ENCODE data around the gene HIP1R. TPM values are rescaled to one million over a fixed set of nuclear protein-coding genes. Genes with fewer than 3 reads are reported as not detected.

HIP1R gene
- polyA plus RNA-seq, 4 donors = 37.6 to 284 (median 98.8) TPM

DNA sequence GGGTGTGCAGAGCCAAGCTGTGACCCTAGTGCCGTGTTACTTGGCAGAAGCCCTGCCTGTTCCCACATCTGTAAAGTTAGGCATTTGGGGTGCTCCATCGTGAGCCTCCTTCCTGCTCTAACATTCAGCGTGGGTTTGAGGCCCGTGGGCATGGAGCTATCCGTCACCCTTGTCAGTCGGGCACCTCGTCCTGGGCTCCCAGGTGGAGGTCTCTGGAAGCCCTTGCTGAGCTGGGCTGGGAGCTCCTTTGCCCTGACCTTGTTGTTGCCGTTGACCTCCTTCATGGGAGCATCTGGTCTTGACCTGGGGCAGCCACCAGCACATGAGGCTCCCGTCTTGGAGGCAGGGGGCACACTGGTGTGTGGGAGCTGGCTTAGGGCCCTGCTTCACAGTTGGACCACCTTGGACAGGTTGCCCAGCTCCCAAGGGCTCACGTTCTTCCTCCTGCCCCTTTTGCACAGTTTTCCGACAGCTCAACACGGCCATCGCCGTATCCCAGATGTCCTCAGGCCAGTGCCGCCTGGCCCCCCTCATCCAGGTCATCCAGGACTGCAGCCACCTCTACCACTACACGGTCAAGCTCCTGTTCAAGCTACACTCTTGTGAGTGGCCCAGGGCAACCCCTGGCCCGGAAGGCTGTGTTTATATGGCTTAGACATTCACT is 18.5 kb downstream of the HIP1R start:
- FAIRE-seq (no peak), DNase-seq (no peak)
- Histone ChIP-seq H3K4me1 (ENCODE audit: control insufficient read depth in 3 of 3, insufficient read depth in 2 of 3, low read depth in 1 of 3, low read length in 2 of 3) (no peaks in the 10 kb centered on the region), H3K27me3 (ENCODE audit: control insufficient read depth in 3 of 3, insufficient read depth in 3 of 3, low read length in 3 of 3) (no peaks in the 10 kb centered on the region), H3K36me3 (ENCODE audit: control insufficient read depth in 3 of 3, insufficient read depth in 2 of 3, low read depth in 1 of 3, low read length in 3 of 3) (peaks cover 6 to 84% (median 45%) of the 10 kb centered on the region in 3 donors), H3K27ac (ENCODE audit: low read depth in 1 of 3, low read length in 2 of 3) (no peak overlapping the region), H3K9me3 (ENCODE audit: control insufficient read depth in 2 of 2, insufficient read depth in 1 of 2, low read depth in 1 of 2, low read length in 1 of 2) (no peaks in the 10 kb centered on the region), H3K4me3 (ENCODE audit: low read depth in 1 of 3, low read length in 3 of 3) (no peak overlapping the region)
- 86 to 92% (median 91%) methylated on average over 17 of the region's 17 CpGs for WGBS, 3 donors

DNA sequence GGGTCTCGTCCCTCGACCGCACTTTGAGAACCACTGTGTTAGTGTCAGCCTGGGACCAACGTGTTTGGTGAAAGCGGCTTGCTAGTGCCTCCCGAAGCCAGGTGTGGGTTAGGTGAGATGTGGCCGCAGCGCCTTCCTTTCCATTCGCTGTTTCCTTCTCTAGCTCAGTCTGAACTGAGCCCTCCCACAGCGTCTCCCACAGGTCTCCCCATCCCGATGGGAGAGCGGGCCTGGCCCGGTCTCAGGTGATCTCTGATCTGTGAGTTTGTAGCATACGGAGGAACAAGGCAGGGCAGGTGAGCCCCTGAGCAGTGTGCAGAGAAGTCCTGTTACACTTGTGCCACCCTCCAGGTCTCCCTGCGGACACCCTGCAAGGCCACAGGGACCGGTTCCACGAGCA is 19.3 kb downstream of the HIP1R start:
- H3K4me3 ChIP-seq (ENCODE audit: low read depth in 1 of 3, low read length in 3 of 3) = no peak overlapping the region
- no peak overlapping the region for H3K27ac ChIP-seq (ENCODE audit: low read depth in 1 of 3, low read length in 2 of 3)
- FAIRE-seq (no peak), DNase-seq (no peak)
- peaks cover 6 to 84% (median 39%) of the 10 kb centered on the region in 3 donors for H3K36me3 ChIP-seq (ENCODE audit: control insufficient read depth in 3 of 3, insufficient read depth in 2 of 3, low read depth in 1 of 3, low read length in 3 of 3)
- H3K27me3 ChIP-seq (ENCODE audit: control insufficient read depth in 3 of 3, insufficient read depth in 3 of 3, low read length in 3 of 3) = no peaks in the 10 kb centered on the region
- 93 to 97% (median 95%) methylated on average over 17 of the region's 17 CpGs for WGBS, 3 donors
- no peaks in the 10 kb centered on the region for H3K9me3 ChIP-seq (ENCODE audit: control insufficient read depth in 2 of 2, insufficient read depth in 1 of 2, low read depth in 1 of 2, low read length in 1 of 2)
- H3K4me1 ChIP-seq (ENCODE audit: control insufficient read depth in 3 of 3, insufficient read depth in 2 of 3, low read depth in 1 of 3, low read length in 2 of 3) = no peaks in the 10 kb centered on the region

- Histone ChIP-seq H3K27me3 (ENCODE audit: control insufficient read depth in 3 of 3, insufficient read depth in 3 of 3, low read length in 3 of 3) (no peaks in the 10 kb centered on the region), H3K4me1 (ENCODE audit: control insufficient read depth in 3 of 3, insufficient read depth in 2 of 3, low read depth in 1 of 3, low read length in 2 of 3) (no peaks in the 10 kb centered on the region), H3K9me3 (ENCODE audit: control insufficient read depth in 2 of 2, insufficient read depth in 1 of 2, low read depth in 1 of 2, low read length in 1 of 2) (no peaks in the 10 kb centered on the region), H3K27ac (ENCODE audit: low read depth in 1 of 3, low read length in 2 of 3) (no peak overlapping the region), H3K36me3 (ENCODE audit: control insufficient read depth in 3 of 3, insufficient read depth in 2 of 3, low read depth in 1 of 3, low read length in 3 of 3) (peaks cover 6 to 86% (median 39%) of the 10 kb centered on the region in 3 donors), H3K4me3 (ENCODE audit: low read depth in 1 of 3, low read length in 3 of 3) (no peak overlapping the region)
- WGBS, 3 donors = 91 to 94% (median 93%) methylated on average over 22 to 24 of the region's 24 CpGs
- DNase-seq = no peak
- FAIRE-seq = no peak
Observed at GRCh38 chr12:122855071-122855829, 20.0 kb downstream of the HIP1R start.

- WGBS, 3 donors = 87 to 92% (median 89%) methylated on average over 36 to 40 of the region's 40 CpGs
- DNase-seq = no peak
- no peak for FAIRE-seq
- Histone ChIP-seq H3K4me1 (ENCODE audit: control insufficient read depth in 3 of 3, insufficient read depth in 2 of 3, low read depth in 1 of 3, low read length in 2 of 3) (no peaks in the 10 kb centered on the region), H3K4me3 (ENCODE audit: low read depth in 1 of 3, low read length in 3 of 3) (no peak overlapping the region), H3K27me3 (ENCODE audit: control insufficient read depth in 3 of 3, insufficient read depth in 3 of 3, low read length in 3 of 3) (no peaks in the 10 kb centered on the region), H3K27ac (ENCODE audit: low read depth in 1 of 3, low read length in 2 of 3) (no peak overlapping the region), H3K36me3 (ENCODE audit: control insufficient read depth in 3 of 3, insufficient read depth in 2 of 3, low read depth in 1 of 3, low read length in 3 of 3) (peaks cover 6 to 89% (median 37%) of the 10 kb centered on the region in 3 donors), H3K9me3 (ENCODE audit: control insufficient read depth in 2 of 2, insufficient read depth in 1 of 2, low read depth in 1 of 2, low read length in 1 of 2) (no peaks in the 10 kb centered on the region)
Observed at GRCh38 chr12:122855928-122856831, 20.9 kb downstream of the HIP1R start.

- Histone ChIP-seq H3K4me3 (ENCODE audit: low read depth in 1 of 3, low read length in 3 of 3) (no peak overlapping the region), H3K4me1 (ENCODE audit: control insufficient read depth in 3 of 3, insufficient read depth in 2 of 3, low read depth in 1 of 3, low read length in 2 of 3) (peaks cover 0 to 3% (median 0%) of the 10 kb centered on the region in 3 donors), H3K36me3 (ENCODE audit: control insufficient read depth in 3 of 3, insufficient read depth in 2 of 3, low read depth in 1 of 3, low read length in 3 of 3) (peaks cover 6 to 89% (median 37%) of the 10 kb centered on the region in 3 donors), H3K27ac (ENCODE audit: low read depth in 1 of 3, low read length in 2 of 3) (no peak overlapping the region), H3K9me3 (ENCODE audit: control insufficient read depth in 2 of 2, insufficient read depth in 1 of 2, low read depth in 1 of 2, low read length in 1 of 2) (no peaks in the 10 kb centered on the region), H3K27me3 (ENCODE audit: control insufficient read depth in 3 of 3, insufficient read depth in 3 of 3, low read length in 3 of 3) (no peaks in the 10 kb centered on the region)
- no peak for DNase-seq
- no peak for FAIRE-seq
- 81 to 87% (median 85%) methylated on average over 24 of the region's 24 CpGs for WGBS, 3 donors
Observed at GRCh38 chr12:122856999-122857671, 21.9 kb downstream of the HIP1R start.

GRCh38 chr12:122858171-122858570 is 22.9 kb downstream of the HIP1R start:
- FAIRE-seq = no peak

DNA sequence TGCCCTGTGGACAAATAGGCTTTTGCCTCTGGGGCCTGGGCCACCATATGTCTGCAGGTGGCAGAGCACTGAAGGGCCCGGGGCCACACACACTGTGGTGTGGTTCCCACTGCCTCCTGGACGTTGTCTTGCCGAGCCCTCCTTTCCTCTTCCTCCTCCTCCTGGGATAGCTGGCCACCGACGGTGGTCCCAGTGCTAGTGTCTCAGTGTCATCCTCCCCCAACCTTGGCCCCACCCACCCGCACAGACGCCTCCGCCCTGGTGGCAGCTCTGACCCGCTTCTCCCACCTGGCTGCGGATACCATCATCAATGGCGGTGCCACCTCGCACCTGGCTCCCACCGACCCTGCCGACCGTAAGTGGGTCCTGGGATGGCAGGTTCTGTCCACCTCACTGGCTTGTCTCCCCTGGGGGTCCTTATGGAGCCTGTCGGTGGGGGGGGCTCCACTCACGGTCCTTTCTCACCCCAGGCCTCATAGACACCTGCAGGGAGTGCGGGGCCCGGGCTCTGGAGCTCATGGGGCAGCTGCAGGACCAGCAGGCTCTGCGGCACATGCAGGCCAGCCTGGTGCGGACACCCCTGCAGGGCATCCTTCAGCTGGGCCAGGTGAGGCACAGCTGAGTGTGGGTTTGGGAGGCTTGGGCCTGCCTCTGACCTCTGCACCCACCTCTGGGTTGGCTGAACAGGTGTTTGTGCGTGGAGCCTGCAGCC is 23.5 kb downstream of the HIP1R start:
- peaks cover 6 to 87% (median 32%) of the 10 kb centered on the region in 3 donors for H3K36me3 ChIP-seq (ENCODE audit: control insufficient read depth in 3 of 3, insufficient read depth in 2 of 3, low read depth in 1 of 3, low read length in 3 of 3)
- FAIRE-seq (no peak), DNase-seq (no peak)
- peaks cover 0 to 15% (median 5%) of the 10 kb centered on the region in 3 donors for H3K4me1 ChIP-seq (ENCODE audit: control insufficient read depth in 3 of 3, insufficient read depth in 2 of 3, low read depth in 1 of 3, low read length in 2 of 3)
- no peaks in the 10 kb centered on the region for H3K27me3 ChIP-seq (ENCODE audit: control insufficient read depth in 3 of 3, insufficient read depth in 3 of 3, low read length in 3 of 3)
- H3K9me3 ChIP-seq (ENCODE audit: control insufficient read depth in 2 of 2, insufficient read depth in 1 of 2, low read depth in 1 of 2, low read length in 1 of 2) = no peaks in the 10 kb centered on the region
- no peak overlapping the region for H3K4me3 ChIP-seq (ENCODE audit: low read depth in 1 of 3, low read length in 3 of 3)
- H3K27ac ChIP-seq (ENCODE audit: low read depth in 1 of 3, low read length in 2 of 3) = no peak overlapping the region
- 82 to 90% (median 88%) methylated on average over 22 of the region's 22 CpGs for WGBS, 3 donors

More at GRCh38 chr12:122858171-122858570, 22.9 kb downstream of the HIP1R start:
- DNase-seq = peak in 1 of 2 donors; percentile 43
- H3K27ac ChIP-seq (ENCODE audit: low read depth in 1 of 3, low read length in 2 of 3) = no peak overlapping the region
- H3K36me3 ChIP-seq (ENCODE audit: control insufficient read depth in 3 of 3, insufficient read depth in 2 of 3, low read depth in 1 of 3, low read length in 3 of 3) = peaks cover 6 to 86% (median 35%) of the 10 kb centered on the region in 3 donors
- no peak overlapping the region for H3K4me3 ChIP-seq (ENCODE audit: low read depth in 1 of 3, low read length in 3 of 3)
- H3K9me3 ChIP-seq (ENCODE audit: control insufficient read depth in 2 of 2, insufficient read depth in 1 of 2, low read depth in 1 of 2, low read length in 1 of 2) = no peaks in the 10 kb centered on the region
- 68 to 76% (median 71%) methylated on average over 13 to 14 of the region's 14 CpGs for WGBS, 3 donors
- no peaks in the 10 kb centered on the region for H3K27me3 ChIP-seq (ENCODE audit: control insufficient read depth in 3 of 3, insufficient read depth in 3 of 3, low read length in 3 of 3)
- H3K4me1 ChIP-seq (ENCODE audit: control insufficient read depth in 3 of 3, insufficient read depth in 2 of 3, low read depth in 1 of 3, low read length in 2 of 3) = peaks cover 0 to 10% (median under 1%) of the 10 kb centered on the region in 3 donors
